Measurements from ENCODE around the gene CLMP. TPM values are rescaled to one million over a fixed set of nuclear protein-coding genes. Genes with fewer than 3 reads are reported as not detected.

The CLMP gene
- total RNA-seq, 1 experiment from 2014 or later, result 3.2 TPM

DNA sequence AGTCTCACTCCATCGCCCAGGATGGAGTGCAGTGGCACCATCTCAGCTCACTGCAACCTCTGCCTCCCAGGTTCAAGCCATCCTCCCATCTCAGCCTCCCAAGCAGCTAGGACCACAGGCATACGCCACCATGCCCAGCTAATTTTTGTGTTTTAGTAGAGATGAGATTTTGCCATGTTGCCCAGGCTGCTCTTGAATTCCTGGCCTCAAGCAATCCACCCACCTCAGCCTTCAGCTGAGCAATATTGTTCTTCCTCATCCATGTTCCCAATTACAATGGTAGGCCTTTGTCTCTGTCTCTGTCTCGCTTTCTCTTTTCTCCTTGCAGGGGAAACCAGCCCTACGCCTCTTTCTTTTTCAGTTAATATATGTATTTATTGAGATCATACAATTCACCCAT is 143.4 kb downstream of the CLMP start:
- CTCF ChIA-PET, result interaction anchor here (0.7 kb wide), 1 partner anchor 188 kb away, joined by 3 read pairs; no protein-coding TSS in a partner anchor
- no peaks in the 10 kb centered on the region for H3K27me3 ChIP-seq (ENCODE audit: insufficient read depth, low read length)
- H3K27ac ChIP-seq (ENCODE audit: low read depth, low read length), result no peak overlapping the region
- H3K36me3 ChIP-seq (ENCODE audit: control insufficient read depth in 1 of 2, insufficient read depth in 2 of 2, low read length in 2 of 2), result peaks cover 5 to 14% of the 10 kb centered on the region in 2 experiments; a peak in 3 of 4 replicates
- H3K9ac ChIP-seq (ENCODE audit: low read length), result no peak overlapping the region
- no peak overlapping the region for H3K4me3 ChIP-seq (replicated peaks in 1 of 2; ENCODE audit: low read depth in 1 of 2, low read length in 2 of 2)
- RAD21 ChIA-PET (ENCODE audit: low non-redundant PET in 1 of 2, low total read pairs in 2 of 2, uncharacterized antibody in 2 of 2, unreplicated experiment in 2 of 2), result no interaction called here
- intact Hi-C loops (cut with micrococcal nuclease), result loop anchor here (5.0 to 10.0 kb wide), 2 partner anchors 137 to 469 kb away; no protein-coding TSS in a partner anchor
- BruUV-seq (replicated peaks), result no TSS peak
- no peaks in the 10 kb centered on the region for H3K9me3 ChIP-seq (ENCODE audit: control insufficient read depth in 1 of 2, insufficient read depth in 1 of 2, low read depth in 1 of 2, low read length in 2 of 2)
- peaks cover 15% of the 10 kb centered on the region; the same call in 1 of the 2 replicates for H4K20me1 ChIP-seq (ENCODE audit: insufficient read depth)
- no peaks in the 10 kb centered on the region for H3K9me2 ChIP-seq (ENCODE audit: insufficient read depth)
- no peaks in the 10 kb centered on the region for H3K4me1 ChIP-seq (ENCODE audit: control insufficient read depth in 1 of 2, insufficient read depth in 2 of 2, low read length in 2 of 2)
- peaks cover 2% of the 10 kb centered on the region; the same call in 1 of the 2 replicates for H3K79me2 ChIP-seq (ENCODE audit: insufficient read depth, low read length)
- H3K4me2 ChIP-seq (ENCODE audit: low read length), result no peak overlapping the region
- POLR2A ChIA-PET, result interaction anchor here (0.8 kb wide), 1 partner anchor 8 kb away, joined by 3 read pairs; no protein-coding TSS in a partner anchor
- no peak overlapping the region for H2AFZ ChIP-seq (ENCODE audit: low read depth, low read length, poor library complexity, severe bottlenecking)
- TF ChIP-seq ELF1 (IDR thresholded peaks at IDR 0.05; ENCODE audit: borderline replicate concordance, low read depth), result no peak
- TF ChIP-seq CEBPB (IDR thresholded peaks at IDR 0.05; ENCODE audit: low read depth), result no peak
- no peak for TF ChIP-seq SIN3A (IDR thresholded peaks at IDR 0.05; ENCODE audit: low read depth)
- no peak for TF ChIP-seq EZH2phosphoT487 (IDR thresholded peaks at IDR 0.05; ENCODE audit: borderline replicate concordance)
- TF ChIP-seq ATF3 (IDR thresholded peaks at IDR 0.05), result no peak
- TF ChIP-seq, protein P1, sequence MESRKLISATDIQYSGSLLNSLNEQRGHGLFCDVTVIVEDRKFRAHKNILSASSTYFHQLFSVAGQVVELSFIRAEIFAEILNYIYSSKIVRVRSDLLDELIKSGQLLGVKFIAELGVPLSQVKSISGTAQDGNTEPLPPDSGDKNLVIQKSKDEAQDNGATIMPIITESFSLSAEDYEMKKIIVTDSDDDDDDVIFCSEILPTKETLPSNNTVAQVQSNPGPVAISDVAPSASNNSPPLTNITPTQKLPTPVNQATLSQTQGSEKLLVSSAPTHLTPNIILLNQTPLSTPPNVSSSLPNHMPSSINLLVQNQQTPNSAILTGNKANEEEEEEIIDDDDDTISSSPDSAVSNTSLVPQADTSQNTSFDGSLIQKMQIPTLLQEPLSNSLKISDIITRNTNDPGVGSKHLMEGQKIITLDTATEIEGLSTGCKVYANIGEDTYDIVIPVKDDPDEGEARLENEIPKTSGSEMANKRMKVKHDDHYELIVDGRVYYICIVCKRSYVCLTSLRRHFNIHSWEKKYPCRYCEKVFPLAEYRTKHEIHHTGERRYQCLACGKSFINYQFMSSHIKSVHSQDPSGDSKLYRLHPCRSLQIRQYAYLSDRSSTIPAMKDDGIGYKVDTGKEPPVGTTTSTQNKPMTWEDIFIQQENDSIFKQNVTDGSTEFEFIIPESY (IDR thresholded peaks at IDR 0.05; ENCODE audit: extremely low read depth, insufficient replicate concordance, low read length), result no peak
- TF ChIP-seq, protein P2, sequence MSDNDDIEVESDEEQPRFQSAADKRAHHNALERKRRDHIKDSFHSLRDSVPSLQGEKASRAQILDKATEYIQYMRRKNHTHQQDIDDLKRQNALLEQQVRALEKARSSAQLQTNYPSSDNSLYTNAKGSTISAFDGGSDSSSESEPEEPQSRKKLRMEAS (IDR thresholded peaks at IDR 0.05), result no peak
- no peak for TF ChIP-seq TCF7L2 (IDR thresholded peaks at IDR 0.05; ENCODE audit: borderline replicate concordance, extremely low read depth, insufficient read depth, insufficient read length)
- no peak for TF ChIP-seq FOSL1 (IDR thresholded peaks at IDR 0.05; ENCODE audit: low read depth)
- no peak for TF ChIP-seq EZH2 (IDR thresholded peaks at IDR 0.05)
- DNase-seq (ENCODE audit: low read depth, low spot score) (no peak), ATAC-seq (no peak)

All from HCT116 (cell line).